Stomach (tissue), 4 donors: Measurements from ENCODE around the gene PPP1CC.

ENCODE experiments used
- CTCF ChIP-seq, 7 experiments: fragments of 450-650 bp in 4 of 7; fragments of 200-600 bp in 3 of 7; sonication (generic) in 3 of 7; IDR thresholded peaks; one replicate each; pipeline ENCODE4 v1.5.1; 2016 to 2019; ENCODE audit warnings: antibody characterized with exemption in 7 of 7, control low read depth in 2 of 7, mild to moderate bottlenecking in 1 of 7
- POLR2AphosphoS5 ChIP-seq, 3 donors: sonication (generic); formaldehyde crosslinking; IDR thresholded peaks; one replicate each; pipeline ENCODE4 v1.6.1; 2016; ENCODE audit warnings: antibody characterized with exemption in 3 of 3

GRCh38 chr12:110733089-110733715 lies 9.5 kb downstream of the PPP1CC start:
- TF ChIP-seq CTCF (IDR thresholded peaks at IDR 0.05): no peak
- no peak for TF ChIP-seq POLR2AphosphoS5 (IDR thresholded peaks at IDR 0.05)
